ENCODE measurements around the gene PTPRN2. TPM values are rescaled to one million over a fixed set of nuclear protein-coding genes. Genes with fewer than 3 reads are reported as not detected.

Gene PTPRN2
- total and polyA plus RNA-seq, 9 of the 15 experiments (the other 6 are each of a cell fraction or from before 2014, with no cell fraction given): not detected

- TF ChIP-seq STAT6 (CRISPR knock-in tag; IDR thresholded peaks at IDR 0.05) (no peak), BRF1 (IDR thresholded peaks at IDR 0.05; ENCODE audit: borderline replicate concordance, extremely low read depth, insufficient read length) (no peak)
Measured at GRCh38 chr7:157834501-157835163, 753.0 kb downstream of the PTPRN2 start (continued).

- Histone ChIP-seq H3K9me1 (ENCODE audit: control insufficient read depth, insufficient read depth, low read length) (no peaks in the 10 kb centered on the region), H3K9ac (ENCODE audit: insufficient read depth in 1 of 2, low read depth in 2 of 2, low read length in 2 of 2) (no peak overlapping the region), H4K20me1 (replicated peaks; ENCODE audit: control insufficient read depth, insufficient read depth, low read length) (peaks cover 9% of the 10 kb centered on the region; the same call in 1 of the 2 replicates), H3K4me2 (ENCODE audit: insufficient read depth, low read length) (no peak overlapping the region), H3K36me3 (ENCODE audit: control insufficient read depth, insufficient read depth, low read length) (no peaks in the 10 kb centered on the region), H3K27me3 (ENCODE audit: control insufficient read depth in 2 of 2, insufficient read depth in 2 of 2, low read length in 2 of 2) (peaks cover 35 to 73% of the 10 kb centered on the region in 2 experiments), H3K27ac (ENCODE audit: extremely low read depth, low read depth, low read length) (no peak overlapping the region), H3K79me2 (ENCODE audit: control insufficient read depth, insufficient read depth, low read length) (no peaks in the 10 kb centered on the region), H3K4me1 (replicated peaks in 1 of 2; ENCODE audit: control insufficient read depth in 2 of 2, insufficient read depth in 2 of 2, low read length in 2 of 2) (no peaks in the 10 kb centered on the region), H2AFZ (ENCODE audit: low read depth, low read length) (no peak overlapping the region), H3K9me3 (replicated peaks; ENCODE audit: control insufficient read depth, insufficient read depth, low read depth, low read length) (no peaks in the 10 kb centered on the region), H3K4me3 (no peak overlapping the region)
- BruUV-seq (replicated peaks): no TSS peak
- no peak for DNase-seq (ENCODE audit: extremely low read depth in 1 of 4, low spot score in 3 of 4)
- TF ChIP-seq MCM7 (IDR thresholded peaks at IDR 0.05): no peak
- POLR2A ChIA-PET: no interaction called here
- intact Hi-C loops (cut with micrococcal nuclease): no loop called here
- CTCF ChIA-PET (ENCODE audit: low intra/inter-chr PET ratio): no interaction called here
- in situ Hi-C loops (cut with MboI): no loop called here
- FAIRE-seq: no peak
- no peak for ATAC-seq
- 1% methylated on average over 35 of the region's 35 CpGs for WGBS (ENCODE audit: insufficient coverage, low coverage, missing lambda C conversion rate)
Measured at GRCh38 chr7:157832866-157833607, 754.6 kb downstream of the PTPRN2 start.
